AG10803 (cell line): ENCODE results near the gene PCBP3.
A peak's percentile ranks its signal among the peaks of the same experiment; 100 is the strongest.

ENCODE experiments used
- DNase-seq: peaks from one replicate; pipeline ENCODE4 v3.0.0; 2010; ENCODE audit warnings: low read depth
- H3K4me3 ChIP-seq: 2 replicates; pipeline ENCODE4 v1.5.1; 2011; ENCODE audit warnings: mild to moderate bottlenecking, low read length, control low read depth
- CTCF ChIP-seq: conservative IDR thresholded peaks from 2 replicates; pipeline ENCODE4 v1.5.1; 2011; ENCODE audit warnings: mild to moderate bottlenecking, low read length, control low read depth, inconsistent platforms

The PCBP3 gene

GRCh38 chr21:45765375-45765774 is 121.8 kb downstream of the PCBP3 start:
- H3K4me3 ChIP-seq = no peak overlapping the region
- DNase-seq = no peak
- no peak for TF ChIP-seq CTCF

GRCh38 chr21:45766055-45766454 is 122.5 kb downstream of the PCBP3 start:
- no peak for TF ChIP-seq CTCF
- DNase-seq = no peak

GRCh38 chr21:45766501-45766900 is 123.0 kb downstream of the PCBP3 start:
- DNase-seq = no peak
- no peak for TF ChIP-seq CTCF

More at GRCh38 chr21:45766055-45766454, 122.5 kb downstream of the PCBP3 start:
- no peak overlapping the region for H3K4me3 ChIP-seq

GRCh38 chr21:45767071-45768006 is 123.8 kb downstream of the PCBP3 start:
- no peak overlapping the region for H3K4me3 ChIP-seq
- no peak for TF ChIP-seq CTCF
- DNase-seq = peak; percentile 40

More at GRCh38 chr21:45766501-45766900, 123.0 kb downstream of the PCBP3 start:
- no peak overlapping the region for H3K4me3 ChIP-seq

GRCh38 chr21:45768011-45768739 is 124.7 kb downstream of the PCBP3 start:
- TF ChIP-seq CTCF = no peak
- peak; percentile 41 for DNase-seq
- no peak overlapping the region for H3K4me3 ChIP-seq

- DNase-seq = no peak
- TF ChIP-seq CTCF = no peak
- no peak overlapping the region for H3K4me3 ChIP-seq
These were observed 125.2 kb downstream of the PCBP3 start for GRCh38 chr21:45768740-45769048.
